Measurements from ENCODE around the gene RFNG.

Gene RFNG

DNA sequence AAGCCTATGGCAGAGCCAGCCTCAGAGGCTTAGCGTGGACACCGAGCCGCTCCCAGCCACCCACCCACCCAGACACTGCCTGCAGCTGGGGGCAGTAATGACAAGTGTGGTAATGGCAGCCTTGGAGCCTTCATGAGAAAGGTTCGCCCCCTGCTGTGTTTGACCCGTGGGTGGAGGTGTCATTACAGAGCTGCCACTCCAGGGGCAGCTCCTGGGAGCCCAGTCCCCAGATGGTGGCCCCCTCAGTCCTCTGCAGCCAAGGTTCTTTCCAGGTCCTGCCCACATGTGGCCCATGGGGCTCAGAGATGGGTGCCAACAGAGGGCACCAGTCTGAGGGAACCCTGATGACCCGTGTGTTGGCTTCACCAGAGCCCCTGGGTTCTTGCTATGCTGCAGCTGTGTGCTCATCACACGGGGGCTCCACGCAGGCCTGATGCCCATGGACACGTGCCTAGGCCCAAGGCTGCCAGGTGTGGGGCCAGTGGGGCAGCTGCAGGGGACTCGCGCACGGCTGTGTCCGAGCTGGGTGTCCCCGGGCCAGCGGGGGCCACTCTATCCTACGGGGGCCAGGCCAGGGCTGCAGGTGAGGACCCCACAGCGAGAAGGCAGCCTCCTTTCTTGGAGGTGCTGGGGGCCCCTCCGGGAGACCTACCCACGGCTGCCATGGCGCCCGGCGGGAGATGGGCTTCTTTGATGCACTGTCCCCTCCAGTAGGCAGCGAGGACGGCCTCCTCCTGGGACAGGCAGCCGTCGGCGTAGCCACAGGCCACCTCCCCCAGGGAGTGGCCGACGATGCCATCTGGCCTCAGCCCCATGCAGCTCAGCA is 38.3 kb upstream of the RFNG start:
- Histone ChIP-seq H3K27me3 (ENCODE audit: control insufficient read depth, low read length) (no peaks in the 10 kb centered on the region), H3K27ac (ENCODE audit: low read depth, low read length) (no peak overlapping the region), H3K4me1 (ENCODE audit: control insufficient read depth, low read length) (no peaks in the 10 kb centered on the region), H3K79me2 (ENCODE audit: control insufficient read depth, low read length) (peaks cover 20% of the 10 kb centered on the region), H3F3A (ENCODE audit: control insufficient read depth, insufficient read depth) (no peaks in the 10 kb centered on the region), H3K4me2 (ENCODE audit: low read length) (no peak overlapping the region), H3K4me3 (ENCODE audit: low read length) (no peak overlapping the region), H3K9me3 (ENCODE audit: control insufficient read depth, insufficient read depth, low read length) (no peaks in the 10 kb centered on the region), H3K9me2 (replicated peaks; ENCODE audit: control insufficient read depth, low read length) (no peaks in the 10 kb centered on the region), H4K20me1 (ENCODE audit: control insufficient read depth, insufficient read depth, low read depth, low read length) (no peaks in the 10 kb centered on the region), H3K36me3 (ENCODE audit: control insufficient read depth, low read length) (peaks cover 94% of the 10 kb centered on the region)
- no peak for TF ChIP-seq EZH2phosphoT487 (IDR thresholded peaks at IDR 0.05; ENCODE audit: borderline replicate concordance, low read length)
- TF ChIP-seq, protein P1, sequence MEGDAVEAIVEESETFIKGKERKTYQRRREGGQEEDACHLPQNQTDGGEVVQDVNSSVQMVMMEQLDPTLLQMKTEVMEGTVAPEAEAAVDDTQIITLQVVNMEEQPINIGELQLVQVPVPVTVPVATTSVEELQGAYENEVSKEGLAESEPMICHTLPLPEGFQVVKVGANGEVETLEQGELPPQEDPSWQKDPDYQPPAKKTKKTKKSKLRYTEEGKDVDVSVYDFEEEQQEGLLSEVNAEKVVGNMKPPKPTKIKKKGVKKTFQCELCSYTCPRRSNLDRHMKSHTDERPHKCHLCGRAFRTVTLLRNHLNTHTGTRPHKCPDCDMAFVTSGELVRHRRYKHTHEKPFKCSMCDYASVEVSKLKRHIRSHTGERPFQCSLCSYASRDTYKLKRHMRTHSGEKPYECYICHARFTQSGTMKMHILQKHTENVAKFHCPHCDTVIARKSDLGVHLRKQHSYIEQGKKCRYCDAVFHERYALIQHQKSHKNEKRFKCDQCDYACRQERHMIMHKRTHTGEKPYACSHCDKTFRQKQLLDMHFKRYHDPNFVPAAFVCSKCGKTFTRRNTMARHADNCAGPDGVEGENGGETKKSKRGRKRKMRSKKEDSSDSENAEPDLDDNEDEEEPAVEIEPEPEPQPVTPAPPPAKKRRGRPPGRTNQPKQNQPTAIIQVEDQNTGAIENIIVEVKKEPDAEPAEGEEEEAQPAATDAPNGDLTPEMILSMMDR (IDR thresholded peaks at IDR 0.05; ENCODE audit: low read depth, low read length, poor library complexity, severe bottlenecking), result no peak

DNA sequence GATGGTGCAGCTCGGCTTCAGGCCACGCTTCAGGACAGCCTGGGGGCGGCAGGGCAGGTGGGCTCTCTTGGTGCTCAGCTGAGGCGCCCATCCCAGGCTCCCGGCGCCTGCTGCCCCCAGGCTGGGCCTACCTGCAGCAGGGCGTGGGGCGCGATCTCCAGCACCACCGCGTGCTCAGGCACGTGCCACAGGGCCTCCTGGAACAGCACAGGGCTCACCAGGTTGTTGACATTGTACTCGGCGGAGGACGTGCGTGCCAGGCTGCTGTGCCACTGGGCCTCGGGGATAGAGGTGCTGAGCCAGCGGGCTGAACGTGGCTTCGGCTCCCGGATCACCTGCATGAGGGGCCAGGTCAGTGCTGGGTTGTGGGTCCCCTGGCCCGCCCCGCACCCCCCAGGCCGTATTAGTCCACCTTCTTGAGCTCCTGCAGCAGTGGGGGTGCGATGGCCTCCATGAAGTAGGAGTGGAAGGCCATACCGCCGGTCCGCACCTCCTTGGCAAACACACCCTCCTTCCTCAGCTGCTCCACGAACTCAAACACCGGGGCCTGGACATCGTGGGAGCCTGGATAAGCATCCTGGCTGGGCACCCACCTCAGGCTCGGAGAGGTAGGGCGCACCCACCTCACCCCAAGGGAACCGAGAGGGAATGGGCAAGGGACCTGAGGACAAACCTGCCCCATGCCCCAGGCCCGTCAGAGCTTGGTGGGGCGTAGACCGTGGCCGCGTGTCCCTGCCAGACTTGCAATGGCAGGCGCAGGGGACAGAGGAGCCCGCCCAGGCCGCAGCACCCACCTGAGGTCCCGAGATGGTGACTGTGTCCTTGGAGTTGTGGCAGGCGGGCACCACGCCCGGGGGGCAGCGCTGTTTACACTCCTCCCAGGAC is 37.5 kb upstream of the RFNG start:
- Histone ChIP-seq H3F3A (ENCODE audit: control insufficient read depth, insufficient read depth) (no peaks in the 10 kb centered on the region), H3K4me2 (ENCODE audit: low read length) (no peak overlapping the region), H3K36me3 (ENCODE audit: control insufficient read depth, low read length) (peaks cover 98% of the 10 kb centered on the region), H3K9me2 (replicated peaks; ENCODE audit: control insufficient read depth, low read length) (no peaks in the 10 kb centered on the region), H3K79me2 (ENCODE audit: control insufficient read depth, low read length) (peaks cover 15% of the 10 kb centered on the region), H3K4me1 (ENCODE audit: control insufficient read depth, low read length) (no peaks in the 10 kb centered on the region), H3K4me3 (ENCODE audit: low read length) (no peak overlapping the region), H3K27ac (ENCODE audit: low read depth, low read length) (no peak overlapping the region), H3K9me3 (ENCODE audit: control insufficient read depth, insufficient read depth, low read length) (no peaks in the 10 kb centered on the region), H4K20me1 (ENCODE audit: control insufficient read depth, insufficient read depth, low read depth, low read length) (no peaks in the 10 kb centered on the region), H3K27me3 (ENCODE audit: control insufficient read depth, low read length) (no peaks in the 10 kb centered on the region)
- no peak for TF ChIP-seq EZH2phosphoT487 (IDR thresholded peaks at IDR 0.05; ENCODE audit: borderline replicate concordance, low read length)
- TF ChIP-seq, protein P1 (IDR thresholded peaks at IDR 0.05; ENCODE audit: low read depth, low read length, poor library complexity, severe bottlenecking), result no peak

DNA sequence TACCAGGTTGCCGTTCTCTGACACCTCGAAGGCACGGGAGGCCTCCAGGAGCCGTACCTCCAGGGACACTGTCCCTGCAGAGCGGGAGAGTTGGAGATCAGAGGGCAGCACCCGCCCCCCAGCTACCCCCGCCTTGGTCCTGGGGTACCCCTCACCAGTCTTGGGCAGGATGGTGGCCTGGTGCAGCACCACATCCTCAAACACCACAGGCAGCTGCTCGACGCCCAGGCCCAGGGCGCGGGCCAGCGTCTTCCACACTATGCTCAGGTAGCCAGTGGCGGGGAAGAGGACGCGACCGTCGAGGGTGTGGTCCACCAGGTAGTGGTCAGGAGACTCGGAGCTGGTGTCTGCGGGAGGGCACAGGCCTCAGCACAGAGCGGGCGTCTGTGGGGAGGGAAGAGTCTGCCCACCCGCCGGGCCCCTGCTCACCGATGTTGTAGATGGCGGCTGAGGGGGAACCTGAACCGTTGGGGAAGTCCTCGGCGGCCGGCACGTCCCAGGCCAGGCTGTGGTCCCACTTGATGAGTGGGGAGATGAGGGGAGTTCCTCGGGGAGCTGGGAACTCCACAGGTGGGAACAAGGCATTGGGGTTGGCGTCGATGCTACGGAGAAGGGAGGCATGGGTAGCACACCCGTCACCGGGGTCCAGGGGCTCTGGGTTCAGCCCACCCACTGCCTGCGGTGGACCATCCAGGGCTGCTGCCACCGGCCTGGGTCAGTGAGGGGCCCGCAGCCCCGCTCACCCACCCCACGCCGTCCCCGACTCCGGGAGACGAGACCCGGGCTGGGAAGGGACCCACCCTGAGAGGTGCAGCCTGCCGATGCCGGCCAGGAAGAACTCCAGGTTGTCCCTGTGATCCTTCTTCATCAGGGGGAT is 36.6 kb upstream of the RFNG start:
- H3K4me1 ChIP-seq (ENCODE audit: control insufficient read depth, low read length), result no peaks in the 10 kb centered on the region
- no peaks in the 10 kb centered on the region for H3K9me3 ChIP-seq (ENCODE audit: control insufficient read depth, insufficient read depth, low read length)
- no peaks in the 10 kb centered on the region for H3F3A ChIP-seq (ENCODE audit: control insufficient read depth, insufficient read depth)
- H4K20me1 ChIP-seq (ENCODE audit: control insufficient read depth, insufficient read depth, low read depth, low read length), result no peaks in the 10 kb centered on the region
- H3K79me2 ChIP-seq (ENCODE audit: control insufficient read depth, low read length), result peaks cover 8% of the 10 kb centered on the region
- TF ChIP-seq, protein P1 (IDR thresholded peaks at IDR 0.05; ENCODE audit: low read depth, low read length, poor library complexity, severe bottlenecking), result no peak
- no peak for TF ChIP-seq EZH2phosphoT487 (IDR thresholded peaks at IDR 0.05; ENCODE audit: borderline replicate concordance, low read length)
- H3K36me3 ChIP-seq (ENCODE audit: control insufficient read depth, low read length), result peaks cover 99% of the 10 kb centered on the region
- H3K9me2 ChIP-seq (replicated peaks; ENCODE audit: control insufficient read depth, low read length), result no peaks in the 10 kb centered on the region
- H3K4me3 ChIP-seq (ENCODE audit: low read length), result no peak overlapping the region
- H3K4me2 ChIP-seq (ENCODE audit: low read length), result no peak overlapping the region
- H3K27ac ChIP-seq (ENCODE audit: low read depth, low read length), result no peak overlapping the region
- H3K27me3 ChIP-seq (ENCODE audit: control insufficient read depth, low read length), result no peaks in the 10 kb centered on the region
